ENCODE results near the gene PPP5C.
"Not testable (repeated sequence)": the region's sequence is repeated elsewhere in the genome, so short reads cannot be mapped to it uniquely, and the experiment has no call there.

PPP5C gene

DNA sequence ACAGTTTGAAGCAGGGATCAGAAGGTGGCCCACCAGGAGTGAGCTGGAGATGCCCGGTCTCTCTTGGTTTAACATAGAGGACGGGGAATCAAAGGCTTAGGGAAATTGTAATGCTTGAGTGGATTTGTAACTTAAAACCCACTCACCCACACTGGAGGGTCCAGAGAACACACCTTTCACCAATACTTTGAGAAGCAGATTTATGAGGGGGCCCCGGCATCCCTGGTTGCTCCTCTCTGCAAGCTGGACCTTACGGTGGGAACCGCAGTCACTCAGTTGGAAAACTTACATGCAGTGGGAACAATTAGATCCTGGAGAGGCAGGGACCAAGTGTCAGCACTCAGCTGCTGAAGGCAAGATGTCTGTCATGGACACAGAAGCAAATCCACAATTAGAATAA lies 20.5 kb downstream of the PPP5C start:
- DNase-seq: no peak

DNA sequence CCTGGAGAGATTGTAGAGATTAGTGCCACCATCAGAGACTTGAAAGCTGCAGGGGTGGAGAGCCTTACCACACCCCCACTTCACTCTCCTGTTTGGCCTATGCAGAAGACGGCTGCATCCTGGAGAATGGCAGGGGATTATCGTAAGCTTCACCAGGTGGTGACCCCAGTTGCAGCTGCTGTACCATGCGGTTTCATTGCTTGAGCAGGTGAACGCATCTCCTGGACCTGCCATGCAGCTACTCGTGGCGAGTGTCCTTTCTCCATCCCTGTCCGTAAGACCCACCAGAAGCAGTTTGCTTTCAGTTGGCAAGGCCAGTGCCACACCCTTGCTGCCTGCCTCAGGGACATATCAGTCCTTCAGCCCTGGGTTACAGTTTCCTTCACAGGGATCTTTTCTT lies 21.2 kb downstream of the PPP5C start:
- no peak for DNase-seq

DNA sequence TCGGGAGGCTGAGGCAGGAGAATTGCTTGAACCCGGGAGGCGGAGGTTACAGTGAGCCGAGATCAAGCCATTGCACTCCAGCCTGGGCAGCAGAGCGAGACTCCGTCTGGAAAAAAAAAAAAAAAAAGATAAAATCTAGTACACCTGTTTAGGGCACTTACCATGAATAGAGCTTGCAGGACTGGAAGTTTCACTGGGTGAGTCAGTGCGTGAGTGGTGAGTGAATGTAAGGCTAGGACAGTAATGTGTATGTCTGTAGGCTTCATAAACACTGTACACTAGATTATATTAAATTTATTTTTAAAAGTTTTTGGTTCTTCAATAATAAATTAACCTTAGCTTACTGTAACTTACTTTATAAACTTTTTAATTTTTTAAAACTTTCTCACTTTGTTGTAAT lies 22.9 kb downstream of the PPP5C start:
- no peak for DNase-seq

DNA sequence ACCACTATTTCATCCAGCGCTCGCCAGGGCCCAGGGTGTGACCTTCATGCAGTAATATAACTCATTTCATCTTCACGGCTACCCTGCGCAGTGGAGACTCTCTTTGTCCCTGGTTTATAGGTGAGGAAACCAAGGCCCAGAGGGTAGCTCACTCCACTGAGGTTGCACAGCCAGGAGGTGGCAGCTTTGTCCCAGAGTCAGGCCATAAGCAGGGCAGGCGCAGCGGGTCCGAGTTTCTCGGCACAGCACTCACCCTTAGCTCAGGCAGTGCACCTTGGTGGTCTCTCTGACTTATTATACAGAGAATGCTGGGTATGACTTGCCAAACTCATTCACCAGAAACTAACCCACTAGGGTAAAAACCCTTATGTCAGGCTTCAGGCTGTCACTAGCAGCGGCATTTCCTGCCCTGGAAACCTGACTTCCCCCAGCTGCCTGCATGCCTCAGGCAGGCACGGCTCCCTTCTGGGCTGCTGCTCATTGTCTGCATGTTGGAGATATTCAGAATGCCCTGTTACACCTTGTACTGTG lies 24.5 kb downstream of the PPP5C start:
- no peak for DNase-seq

DNA sequence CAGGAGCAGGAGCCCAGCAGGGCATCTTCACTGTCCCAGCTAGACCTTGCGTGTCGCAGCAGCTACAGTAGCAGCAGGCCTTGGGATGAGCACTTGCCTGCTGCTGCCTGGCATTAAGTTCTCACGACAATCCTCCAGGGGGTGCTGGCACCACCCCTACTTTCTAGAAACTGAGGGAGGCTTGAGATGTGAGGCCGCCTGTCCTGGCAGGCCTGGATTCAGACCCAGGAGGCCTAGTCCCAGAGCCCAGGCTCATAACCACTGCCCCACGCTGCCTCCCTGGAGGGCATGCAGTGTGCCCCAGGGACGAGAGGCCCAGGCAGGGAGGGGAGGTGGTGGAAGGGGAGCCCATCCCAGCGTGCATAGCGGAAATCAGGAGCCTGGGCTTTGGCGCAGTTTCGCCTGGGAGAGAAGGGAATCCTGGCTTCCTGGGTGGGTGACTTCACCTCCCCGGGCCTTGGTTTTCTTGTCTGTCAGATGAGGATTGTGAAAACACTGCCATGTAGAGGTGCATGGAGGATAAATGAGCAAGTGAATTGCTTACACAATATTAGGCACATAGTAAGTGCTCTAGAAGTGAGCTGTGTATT lies 26.1 kb downstream of the PPP5C start:
- DNase-seq: no peak

DNA sequence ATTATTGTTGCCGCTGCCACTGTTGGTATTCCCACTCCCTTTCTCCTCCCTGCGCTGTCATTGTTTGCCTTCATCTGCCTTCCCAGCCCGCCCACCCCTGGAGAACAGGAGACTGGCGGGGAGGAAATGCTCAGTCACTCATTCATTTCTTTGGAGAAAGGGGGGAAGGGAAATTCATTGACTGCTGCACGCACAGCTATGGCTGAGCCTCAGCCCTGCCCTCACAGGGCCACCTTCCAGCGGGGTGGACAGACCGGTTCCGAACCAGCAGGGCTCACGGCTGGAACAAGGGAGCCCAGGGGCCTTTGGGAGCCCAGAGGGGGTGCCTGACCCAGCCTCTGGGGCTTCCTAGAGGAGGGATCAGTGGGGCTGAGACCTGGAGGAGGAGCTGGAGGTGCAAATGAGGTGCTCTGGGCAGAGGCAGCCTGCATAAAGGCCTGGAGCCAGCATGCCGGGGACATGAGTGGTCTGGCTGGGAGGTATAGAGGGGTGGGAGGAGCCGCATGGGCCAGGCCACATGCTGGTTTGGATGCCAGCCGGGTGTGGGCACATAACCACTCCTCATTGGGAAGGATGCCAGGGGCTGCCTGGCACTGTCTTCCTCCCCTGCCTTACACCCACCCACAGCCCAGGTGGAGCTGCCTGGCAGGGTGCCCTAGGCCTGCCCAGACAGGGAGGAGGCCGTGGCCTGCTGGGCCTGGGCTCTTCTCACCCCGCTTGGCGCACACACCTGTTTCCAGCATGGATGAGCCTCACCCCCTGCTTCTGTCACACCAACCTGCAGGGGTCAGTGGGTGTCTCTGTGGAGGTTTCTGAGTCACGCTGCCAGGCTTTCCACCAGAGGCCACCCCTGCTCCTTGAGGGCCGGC lies 26.8 kb downstream of the PPP5C start:
- no peak for DNase-seq

DNA sequence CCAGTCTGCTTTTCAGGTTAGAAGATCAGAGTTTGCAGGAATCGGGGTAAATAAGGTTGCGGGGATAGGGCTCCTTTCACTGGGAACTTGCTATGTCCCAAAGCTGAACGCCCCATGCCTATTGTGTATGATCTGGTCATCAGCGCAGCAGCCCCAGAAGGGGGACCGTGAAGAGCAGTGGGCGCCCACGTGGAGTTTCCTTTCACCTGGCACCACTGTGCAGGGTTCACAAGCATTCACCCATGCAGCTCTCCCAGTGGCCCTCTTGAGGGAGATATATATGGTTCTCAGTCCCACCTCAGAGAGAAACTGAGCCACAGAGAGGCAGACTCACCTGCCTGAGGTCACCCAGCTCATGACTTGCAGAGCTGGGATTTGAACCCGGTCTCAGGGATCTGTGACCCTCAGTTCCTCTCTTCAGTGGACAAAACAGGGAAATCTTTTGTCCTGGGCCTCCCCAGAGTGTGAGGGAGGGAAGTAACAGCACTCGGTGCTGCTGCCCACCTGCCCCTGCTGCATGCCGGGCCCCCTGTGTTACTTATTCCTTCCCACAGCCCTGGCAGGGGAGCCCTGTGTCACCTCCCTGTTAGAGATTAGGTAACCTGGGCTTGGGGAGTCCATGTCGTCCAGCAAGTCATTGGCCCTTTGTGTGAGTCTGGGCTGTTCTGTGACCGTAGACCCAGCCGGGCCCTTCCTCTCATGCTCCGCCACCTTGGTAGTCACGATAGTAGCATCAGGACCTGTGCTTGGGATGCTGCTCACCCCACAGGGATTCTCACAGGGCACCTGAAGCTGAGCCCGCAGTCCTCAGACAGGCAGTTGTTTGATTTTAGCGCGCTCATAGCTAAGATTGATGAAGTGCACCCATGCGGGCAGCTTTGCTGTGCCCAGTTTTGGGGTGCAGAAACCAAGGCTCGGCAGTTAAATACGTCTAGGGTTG lies 27.9 kb downstream of the PPP5C start:
- no peak for DNase-seq

DNA sequence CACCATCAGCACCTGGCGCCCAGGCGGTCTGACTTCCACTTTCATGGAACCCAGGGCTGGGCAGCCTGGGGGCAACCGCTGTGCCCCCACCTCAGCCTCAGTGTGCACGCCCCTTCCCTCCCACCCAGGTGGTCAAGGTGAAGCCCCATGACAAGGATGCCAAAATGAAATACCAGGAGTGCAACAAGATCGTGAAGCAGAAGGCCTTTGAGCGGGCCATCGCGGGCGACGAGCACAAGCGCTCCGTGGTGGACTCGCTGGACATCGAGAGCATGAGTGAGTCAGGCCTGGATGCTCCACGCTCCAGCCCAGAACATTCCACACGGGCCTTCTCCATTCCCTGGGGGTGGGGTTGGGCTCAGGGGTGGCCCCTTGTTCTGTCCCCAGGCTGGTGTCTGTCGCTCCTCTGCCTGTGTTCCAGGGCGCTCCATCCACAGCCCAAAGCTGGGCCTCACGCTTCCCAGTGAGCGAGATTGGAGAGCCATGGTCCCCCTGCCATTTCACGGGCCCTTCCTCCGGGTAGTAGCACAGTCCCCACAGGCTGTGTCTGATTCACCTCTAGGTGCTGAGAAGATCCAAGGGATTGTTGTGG lies 28.7 kb downstream of the PPP5C start:
- not testable (repeated sequence) for DNase-seq

DNA sequence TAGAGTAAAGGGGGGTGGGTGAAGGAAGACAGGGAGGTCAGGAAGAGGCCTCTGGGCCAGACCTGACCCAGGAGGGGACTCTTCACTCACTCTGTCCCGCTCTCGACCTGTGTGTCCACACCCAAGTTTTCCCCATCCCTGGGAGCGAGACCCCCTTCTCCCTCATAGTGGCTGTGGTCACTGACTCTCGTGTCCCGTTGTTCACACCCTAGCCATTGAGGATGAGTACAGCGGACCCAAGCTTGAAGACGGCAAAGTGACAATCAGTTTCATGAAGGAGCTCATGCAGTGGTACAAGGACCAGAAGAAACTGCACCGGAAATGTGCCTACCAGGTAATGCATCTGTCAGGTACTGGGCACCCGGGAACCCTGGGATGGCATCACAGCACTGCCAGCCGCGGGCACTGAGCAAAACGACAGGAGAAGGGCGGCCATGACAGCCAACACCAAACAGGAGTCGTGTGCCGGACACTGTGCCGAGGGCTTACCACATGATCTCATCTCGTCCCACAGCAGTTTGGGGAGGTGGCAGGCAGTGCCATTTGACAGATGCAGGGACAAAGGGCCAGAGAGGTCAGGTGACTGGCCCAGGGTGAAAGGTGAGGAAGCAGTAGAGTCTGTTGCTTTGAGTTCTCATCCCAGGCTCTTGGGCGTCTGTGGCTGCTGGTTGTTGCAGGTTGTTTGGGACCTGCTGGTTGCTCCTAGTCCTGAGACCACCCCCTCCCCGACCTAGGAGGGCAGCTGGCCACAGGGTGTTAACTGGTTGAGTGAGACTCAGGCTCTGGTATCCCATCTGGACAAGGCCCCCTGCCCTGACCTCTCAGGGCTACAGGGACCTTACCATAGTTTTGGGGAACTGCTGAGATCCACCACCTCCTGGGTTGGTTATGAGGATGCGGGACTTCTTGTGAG lies 29.6 kb downstream of the PPP5C start:
- DNase-seq: no peak

DNA sequence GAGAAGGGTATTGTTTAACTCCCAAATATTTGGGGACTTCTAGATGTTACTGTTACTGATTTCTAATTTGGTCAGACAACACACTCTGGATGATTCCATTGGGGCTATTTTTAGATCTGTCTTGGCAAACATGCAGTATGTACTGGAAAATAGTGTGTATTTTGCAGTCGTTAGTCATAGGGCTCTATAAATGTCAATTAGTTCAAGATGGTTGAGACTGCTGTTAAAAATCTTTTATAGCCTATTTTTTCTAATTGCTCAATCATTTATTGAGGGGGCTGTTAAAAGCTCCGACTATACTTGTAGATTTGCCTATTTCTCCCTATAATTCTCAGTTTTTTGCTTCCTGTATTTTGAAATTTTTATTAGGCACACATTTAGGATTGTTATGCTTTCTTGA lies 31.4 kb downstream of the PPP5C start:
- DNase-seq: no peak

DNA sequence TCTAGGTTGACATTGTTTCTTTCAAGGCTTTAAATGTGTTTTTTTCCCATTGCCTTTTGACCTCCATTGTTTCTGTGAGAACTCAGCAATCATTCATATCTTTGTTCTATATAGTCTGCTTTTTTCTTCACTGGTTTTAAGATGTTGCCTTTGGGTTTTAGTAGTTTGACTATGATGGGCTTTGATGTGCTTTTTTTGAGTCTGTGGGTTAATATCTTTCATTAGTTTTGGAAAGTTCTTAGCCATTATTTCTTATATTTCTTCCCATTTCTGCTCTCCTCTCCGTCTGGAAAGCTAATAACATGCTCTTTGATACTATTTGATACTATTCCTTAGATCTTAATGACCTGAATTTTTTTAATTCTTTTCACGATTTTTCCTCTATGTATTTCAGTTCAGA lies 33.8 kb downstream of the PPP5C start:
- DNase-seq: no peak

DNA sequence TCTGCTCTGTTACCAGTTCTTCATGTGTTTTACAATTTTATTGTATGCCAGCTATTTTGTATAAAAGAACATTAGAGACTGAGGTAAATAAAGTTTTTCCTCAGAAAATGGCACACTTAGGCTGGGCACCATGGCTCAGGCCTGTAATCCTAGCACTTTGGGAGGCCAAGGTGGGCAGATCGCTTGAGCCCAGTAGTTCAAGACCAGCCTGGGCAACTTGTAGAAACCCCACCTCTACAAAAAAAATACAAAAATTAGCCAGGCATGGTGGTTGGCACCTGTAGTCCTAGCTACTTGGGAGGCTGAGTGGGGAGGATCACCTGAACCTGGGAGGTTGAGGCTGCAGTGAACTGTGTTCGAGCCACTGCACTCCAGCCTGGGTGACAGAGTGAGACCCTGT lies 34.5 kb downstream of the PPP5C start:
- no peak for DNase-seq

DNA sequence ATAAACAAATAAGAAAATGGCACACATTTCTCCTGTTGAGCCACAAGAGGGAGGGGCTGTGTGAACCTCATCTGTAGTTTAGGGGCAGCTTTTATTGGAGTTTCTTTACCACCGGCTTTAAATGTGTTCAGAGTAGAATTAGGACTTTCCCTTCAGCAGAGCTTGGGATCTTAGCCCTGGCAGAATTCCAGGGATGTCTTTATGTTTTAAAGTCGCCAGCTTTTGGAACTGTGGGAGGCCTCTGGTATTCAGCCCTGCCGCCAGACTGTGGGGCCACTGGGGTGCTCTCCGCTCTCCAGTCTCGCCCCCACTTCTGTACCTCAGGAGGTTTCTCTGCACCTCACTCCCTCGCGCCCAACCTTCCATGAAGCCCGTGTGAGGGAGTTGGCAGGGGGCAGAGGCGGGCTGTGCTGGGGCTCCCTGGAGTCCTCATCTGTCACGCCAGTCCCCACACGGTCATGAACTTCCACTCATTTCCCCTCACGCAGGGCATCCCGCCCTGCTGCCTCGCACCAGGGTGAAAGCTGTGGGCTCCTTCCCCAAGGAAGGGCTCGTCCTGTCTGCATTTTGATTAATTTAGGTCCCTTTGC lies 35.0 kb downstream of the PPP5C start:
- DNase-seq: no peak

DNA sequence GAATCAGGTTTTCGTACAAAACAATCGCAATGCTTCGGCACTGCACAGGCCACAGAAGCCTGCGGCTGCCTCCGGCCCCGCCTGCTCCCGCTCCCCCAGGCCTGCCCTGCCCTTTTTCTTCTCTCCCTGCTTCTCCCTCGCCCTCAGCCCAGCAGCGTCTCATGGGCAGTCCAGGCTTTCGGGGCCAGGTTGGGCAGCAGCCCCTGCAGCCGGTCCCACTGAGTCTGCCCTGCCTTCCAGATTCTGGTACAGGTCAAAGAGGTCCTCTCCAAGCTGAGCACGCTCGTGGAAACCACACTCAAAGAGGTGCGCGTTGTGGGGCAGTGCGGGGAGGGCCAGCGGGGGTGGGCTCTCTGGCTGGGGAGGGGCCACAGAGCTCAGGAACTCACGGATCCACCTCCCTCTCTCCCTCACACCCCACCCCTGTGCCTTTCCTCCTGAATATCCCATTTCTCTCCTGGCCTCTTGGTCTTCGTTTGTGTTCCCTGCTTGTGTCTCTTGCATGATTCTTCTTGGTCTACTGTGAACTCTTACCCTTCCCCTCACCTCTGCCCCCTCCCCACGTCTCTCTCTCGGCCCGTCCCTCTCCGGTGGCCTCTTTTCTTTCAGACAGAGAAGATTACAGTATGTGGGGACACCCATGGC lies 36.4 kb downstream of the PPP5C start:
- no peak for DNase-seq

DNA sequence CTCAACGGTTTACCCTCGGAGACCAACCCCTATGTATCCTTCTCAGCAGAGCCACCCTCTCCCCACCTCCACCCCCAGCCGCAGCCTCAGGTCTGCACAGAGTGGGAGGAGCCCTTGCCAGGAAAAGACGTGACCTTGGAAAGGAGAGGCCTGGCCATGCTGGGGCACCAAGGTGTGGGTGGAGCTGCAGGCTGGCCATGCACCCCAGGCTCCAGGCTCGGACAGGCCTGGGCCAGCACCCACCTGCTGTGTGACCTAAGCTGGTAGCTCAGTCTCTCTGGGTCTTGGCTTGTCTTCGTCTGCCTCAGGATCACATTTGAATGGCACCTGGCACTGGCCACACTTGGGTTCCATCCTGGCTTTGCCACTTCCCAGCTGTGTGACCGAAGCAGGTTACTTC lies 37.0 kb downstream of the PPP5C start:
- DNase-seq: no peak

DNA sequence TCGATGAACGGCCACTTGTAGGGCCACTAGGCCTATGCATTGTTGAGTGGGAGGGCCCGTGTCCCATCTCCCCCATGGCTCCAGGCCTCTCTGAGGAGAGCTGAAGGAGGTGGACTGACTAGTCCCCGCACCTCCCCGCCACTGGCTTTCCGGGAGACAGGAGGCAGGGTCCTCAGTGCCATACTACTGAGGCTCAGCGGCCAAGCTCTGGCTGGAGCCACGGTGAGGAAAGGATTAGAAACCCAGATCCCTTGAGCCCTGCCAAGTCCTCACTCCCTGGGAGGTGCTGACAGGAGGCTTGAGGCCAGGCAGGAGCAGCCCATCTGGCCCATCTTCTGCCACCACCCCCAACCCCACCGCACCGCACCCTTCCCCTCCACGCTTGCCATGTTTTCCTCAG lies 37.5 kb downstream of the PPP5C start:
- no peak for DNase-seq

DNA sequence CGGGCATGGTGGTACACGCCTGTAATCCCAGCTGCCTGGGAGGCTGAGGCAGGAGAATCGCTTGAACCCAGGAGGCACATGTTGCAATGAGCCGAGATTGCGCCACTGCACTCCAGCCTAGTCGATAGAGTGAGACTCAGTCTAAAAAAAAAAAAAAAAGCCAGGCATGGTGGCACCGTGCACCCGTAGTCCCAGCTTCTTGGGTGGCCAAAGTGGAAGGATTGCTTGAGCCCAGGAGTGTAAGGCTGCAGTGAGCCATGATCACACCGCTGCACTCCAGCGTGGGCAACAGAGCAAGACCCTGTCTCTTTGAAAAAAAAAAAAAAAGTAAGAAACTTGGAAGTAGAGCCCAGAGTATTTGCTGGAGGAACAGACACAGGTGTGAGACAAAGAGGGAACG lies 38.7 kb downstream of the PPP5C start:
- no peak for DNase-seq

DNA sequence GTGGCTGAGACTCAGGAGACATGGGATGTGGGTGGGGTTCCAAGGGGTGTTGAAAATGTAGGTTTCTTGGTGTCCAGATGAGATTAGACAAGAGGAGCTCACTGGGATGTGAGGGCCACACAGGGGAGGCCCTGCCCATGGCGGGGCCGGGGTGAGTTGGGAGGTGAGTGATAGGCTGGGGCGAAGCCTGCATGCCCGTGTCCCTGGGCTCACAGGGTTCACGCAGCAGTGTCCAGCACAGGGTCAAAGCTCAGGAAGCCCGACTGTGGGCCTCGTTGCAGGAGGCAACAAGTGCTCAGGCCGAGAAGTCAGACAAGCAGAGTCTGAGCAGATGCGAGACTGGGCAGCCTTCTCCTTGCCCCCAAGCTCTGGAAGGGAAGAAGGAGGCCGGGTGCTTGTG lies 39.3 kb downstream of the PPP5C start:
- no peak for DNase-seq

DNA sequence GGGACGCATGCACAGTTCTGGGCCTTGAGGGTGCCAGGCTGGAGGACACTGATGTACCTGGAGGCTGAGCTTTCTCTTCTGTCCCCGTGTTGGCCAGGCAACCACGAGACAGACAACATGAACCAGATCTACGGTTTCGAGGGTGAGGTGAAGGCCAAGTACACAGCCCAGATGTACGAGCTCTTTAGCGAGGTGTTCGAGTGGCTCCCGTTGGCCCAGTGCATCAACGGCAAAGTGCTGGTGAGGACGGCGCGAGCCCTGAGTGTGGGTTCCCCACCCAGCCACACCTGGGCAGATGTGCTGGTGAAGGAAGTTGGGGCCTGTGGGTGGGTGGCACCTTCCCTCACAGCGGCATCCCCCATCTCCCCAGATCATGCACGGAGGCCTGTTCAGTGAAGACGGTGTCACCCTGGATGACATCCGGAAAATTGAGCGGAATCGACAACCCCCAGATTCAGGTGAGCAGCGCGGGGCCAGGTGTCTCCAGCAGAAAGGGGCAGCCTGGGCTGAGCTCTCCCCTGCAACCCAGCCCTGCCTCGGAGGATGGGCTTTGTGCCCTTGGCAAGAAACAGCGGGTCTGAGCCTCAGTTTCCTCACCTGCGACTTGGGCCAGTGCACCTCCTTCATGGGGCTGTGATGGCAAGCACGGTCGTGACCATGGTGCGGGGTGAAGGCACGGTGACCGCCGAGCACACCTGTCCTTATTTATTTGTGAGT lies 40.3 kb downstream of the PPP5C start:
- no peak for DNase-seq

DNA sequence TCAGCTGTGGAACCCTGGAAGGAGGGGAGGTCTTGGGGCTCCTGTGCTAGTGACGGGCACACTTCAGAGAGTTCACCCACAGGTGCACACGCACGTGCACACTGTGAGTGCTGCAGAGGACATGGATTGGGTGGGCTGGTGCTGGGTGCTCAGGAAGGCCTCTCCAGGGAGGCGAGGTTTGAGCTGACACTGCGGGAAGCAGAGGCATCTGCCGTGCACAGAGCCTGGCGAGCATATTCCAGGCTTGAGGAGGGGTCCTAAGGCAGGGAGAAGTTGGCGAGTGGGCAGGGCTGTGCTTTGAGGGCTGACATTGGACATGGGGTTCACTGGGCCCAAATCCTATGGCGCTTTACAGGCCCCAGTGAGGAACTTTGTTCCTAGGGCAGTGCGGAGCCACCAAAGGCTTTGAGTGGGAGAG lies 40.8 kb downstream of the PPP5C start:
- DNase-seq: no peak

Measured in stimulated activated CD4-positive, alpha-beta T cell treated with anti-CD3 and anti-CD28 coated beads, Interleukin-4, amount 100 ng/mL, for 1 hour (primary cell).